OCI-LY7 (cell line): ENCODE results near the gene OR7C1.

ENCODE experiments used
- EZH2phosphoT487 ChIP-seq: fragments of 200-600 bp; sonication (generic); IDR thresholded peaks from 2 replicates; pipeline ENCODE4 v1.6.1; 2018; ENCODE audit warnings: low read depth, borderline replicate concordance, mild to moderate bottlenecking, mixed run types, antibody characterized with exemption, low read length, moderate library complexity, mixed read lengths
- TF ChIP-seq, protein P1 (sequence below): fragments of 200-600 bp; sonication (generic); conservative IDR thresholded peaks from 2 replicates; pipeline ENCODE4 v1.5.1; 2014; ENCODE audit warnings: mild to moderate bottlenecking, antibody characterized with exemption, low read length, moderate library complexity, mixed read lengths

DNA sequence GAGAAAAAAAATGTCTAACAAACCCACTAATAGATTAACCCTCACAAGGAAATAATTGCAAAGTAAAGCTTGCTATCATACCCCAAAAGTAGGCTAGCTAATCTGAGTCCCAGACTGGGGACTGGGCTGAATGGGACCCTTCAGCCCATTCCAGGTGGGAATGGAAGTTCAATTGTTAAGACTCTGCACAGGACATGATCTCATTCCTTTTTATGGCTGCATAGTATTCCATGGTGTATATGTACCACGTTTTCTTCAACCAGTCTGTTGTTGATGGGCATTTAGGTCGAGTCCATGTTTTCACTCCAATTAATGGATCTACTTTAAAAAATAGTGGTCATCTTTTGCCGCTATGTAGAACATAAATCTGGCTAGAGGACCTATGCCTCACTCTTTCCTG is 17.9 kb downstream of the OR7C1 start:
- TF ChIP-seq, protein P1, sequence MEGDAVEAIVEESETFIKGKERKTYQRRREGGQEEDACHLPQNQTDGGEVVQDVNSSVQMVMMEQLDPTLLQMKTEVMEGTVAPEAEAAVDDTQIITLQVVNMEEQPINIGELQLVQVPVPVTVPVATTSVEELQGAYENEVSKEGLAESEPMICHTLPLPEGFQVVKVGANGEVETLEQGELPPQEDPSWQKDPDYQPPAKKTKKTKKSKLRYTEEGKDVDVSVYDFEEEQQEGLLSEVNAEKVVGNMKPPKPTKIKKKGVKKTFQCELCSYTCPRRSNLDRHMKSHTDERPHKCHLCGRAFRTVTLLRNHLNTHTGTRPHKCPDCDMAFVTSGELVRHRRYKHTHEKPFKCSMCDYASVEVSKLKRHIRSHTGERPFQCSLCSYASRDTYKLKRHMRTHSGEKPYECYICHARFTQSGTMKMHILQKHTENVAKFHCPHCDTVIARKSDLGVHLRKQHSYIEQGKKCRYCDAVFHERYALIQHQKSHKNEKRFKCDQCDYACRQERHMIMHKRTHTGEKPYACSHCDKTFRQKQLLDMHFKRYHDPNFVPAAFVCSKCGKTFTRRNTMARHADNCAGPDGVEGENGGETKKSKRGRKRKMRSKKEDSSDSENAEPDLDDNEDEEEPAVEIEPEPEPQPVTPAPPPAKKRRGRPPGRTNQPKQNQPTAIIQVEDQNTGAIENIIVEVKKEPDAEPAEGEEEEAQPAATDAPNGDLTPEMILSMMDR, result no peak
- no peak for TF ChIP-seq EZH2phosphoT487
